ENCODE data around the gene CWC27. TPM values are rescaled to one million over a fixed set of nuclear protein-coding genes. Genes with fewer than 3 reads are reported as not detected.

Gene CWC27
- total RNA-seq, 1 experiment from 2014 or later = 33.5 TPM

GRCh38 chr5:64835266-64835665, 66.5 kb downstream of the CWC27 start:
- no peak for DNase-seq (ENCODE audit: extremely low read depth, low read depth)

GRCh38 chr5:64836190-64836755, 67.5 kb downstream of the CWC27 start:
- no peak for DNase-seq (ENCODE audit: extremely low read depth, low read depth)

DNA sequence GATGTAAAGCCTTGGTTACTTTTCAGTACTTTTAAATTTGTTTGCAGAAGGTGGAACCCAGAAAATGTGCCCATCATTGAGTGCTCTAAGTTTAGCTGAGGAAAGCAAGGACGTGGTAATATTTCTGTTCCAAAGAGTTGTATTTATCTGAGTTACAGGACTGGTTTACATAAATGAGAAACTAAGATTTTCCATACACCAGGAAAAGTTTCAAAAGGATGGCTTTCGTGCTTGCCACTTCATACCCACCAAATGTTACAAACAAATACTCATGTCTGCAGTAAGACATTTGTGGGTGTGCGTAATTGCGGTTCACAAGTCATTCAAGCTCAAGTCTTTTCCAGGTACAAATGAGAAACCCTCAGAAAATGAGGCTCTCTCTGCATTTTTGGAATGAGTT, 68.1 kb downstream of the CWC27 start:
- no peak for DNase-seq (ENCODE audit: extremely low read depth, low read depth)

- no peak for DNase-seq (ENCODE audit: extremely low read depth, low read depth)
Observed at GRCh38 chr5:64838376-64838775, 69.6 kb downstream of the CWC27 start.

- no peak for DNase-seq (ENCODE audit: extremely low read depth, low read depth)
Observed at GRCh38 chr5:64838803-64839202, 70.1 kb downstream of the CWC27 start.

- no peak for DNase-seq (ENCODE audit: extremely low read depth, low read depth)
Observed at GRCh38 chr5:64839936-64840335, 71.2 kb downstream of the CWC27 start.

GRCh38 chr5:64840958-64841357, 72.2 kb downstream of the CWC27 start:
- no peak for DNase-seq (ENCODE audit: extremely low read depth, low read depth)

GRCh38 chr5:64853777-64854176, 85.0 kb downstream of the CWC27 start:
- DNase-seq (ENCODE audit: extremely low read depth, low read depth) = no peak

DNA sequence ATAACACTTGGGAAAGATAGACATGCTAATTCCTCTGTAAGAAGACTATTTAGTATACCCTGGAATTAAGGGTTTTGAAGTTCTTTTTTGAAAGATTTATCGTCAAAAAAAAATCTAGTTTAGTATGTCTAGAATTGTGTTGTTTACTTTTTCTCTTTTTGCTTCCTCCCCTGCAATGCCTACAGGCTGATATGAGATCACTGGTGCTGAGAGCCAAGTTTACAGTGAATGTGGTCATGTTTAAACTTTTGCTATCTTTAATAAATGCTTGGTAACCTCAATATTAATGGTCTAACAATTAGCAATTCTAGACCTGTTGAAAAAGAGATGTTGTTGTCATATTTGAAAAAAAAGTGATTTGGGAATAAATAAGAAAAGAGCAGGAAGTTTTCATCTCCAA, 86.1 kb downstream of the CWC27 start:
- no peak for DNase-seq (ENCODE audit: extremely low read depth, low read depth)

GRCh38 chr5:64859881-64860280, 91.2 kb downstream of the CWC27 start:
- no peak for DNase-seq (ENCODE audit: extremely low read depth, low read depth)

GRCh38 chr5:64861281-64861680, 92.6 kb downstream of the CWC27 start:
- DNase-seq (ENCODE audit: extremely low read depth, low read depth) = no peak

GRCh38 chr5:64864171-64864570, 95.4 kb downstream of the CWC27 start:
- DNase-seq (ENCODE audit: extremely low read depth, low read depth) = no peak

GRCh38 chr5:64865662-64866061, 96.9 kb downstream of the CWC27 start:
- DNase-seq (ENCODE audit: extremely low read depth, low read depth) = no peak

- peak; percentile 61 for DNase-seq (ENCODE audit: extremely low read depth, low read depth)
Observed at GRCh38 chr5:64869419-64869818, 100.7 kb downstream of the CWC27 start.

GRCh38 chr5:64872044-64872443, 103.3 kb downstream of the CWC27 start:
- no peak for DNase-seq (ENCODE audit: extremely low read depth, low read depth)

DNA sequence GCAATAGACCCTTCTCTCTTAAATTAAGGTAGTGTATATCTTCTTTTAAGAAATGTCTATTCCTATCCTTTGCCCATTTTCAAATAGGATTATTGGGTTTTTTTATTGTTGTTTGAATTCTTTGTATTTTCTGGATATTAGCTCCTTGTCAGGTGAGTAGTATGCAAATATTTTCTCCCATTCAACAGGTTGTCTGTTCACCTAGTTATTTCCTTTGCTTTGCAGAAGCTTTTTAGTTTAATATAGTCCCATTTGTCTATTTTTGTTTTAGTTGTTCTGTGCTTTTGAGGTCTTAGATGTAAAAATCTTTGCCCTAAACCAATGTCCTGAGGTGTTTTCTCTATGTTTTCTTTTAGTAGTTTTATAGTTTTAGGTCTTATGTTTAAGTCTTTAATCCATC, 104.7 kb downstream of the CWC27 start:
- DNase-seq (ENCODE audit: extremely low read depth, low read depth) = no peak

DNA sequence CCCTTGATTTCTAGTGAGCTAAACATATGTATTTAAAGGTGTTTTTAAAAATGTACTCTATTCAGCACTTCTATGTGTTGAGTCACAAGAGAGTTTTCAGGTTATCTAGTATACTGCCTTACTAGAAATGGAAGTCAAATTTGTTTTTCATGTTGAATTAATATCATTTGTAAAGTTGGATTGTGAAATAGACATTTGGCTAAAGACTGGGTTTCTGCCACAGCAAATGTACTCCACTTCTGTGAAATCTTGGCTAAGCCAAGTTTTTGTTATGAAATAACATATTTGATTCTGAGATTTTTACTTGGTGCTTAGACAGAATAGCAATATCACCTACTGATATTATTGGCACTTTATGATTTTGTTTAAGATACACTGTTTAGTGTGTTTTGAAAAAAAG, 106.0 kb downstream of the CWC27 start:
- DNase-seq (ENCODE audit: extremely low read depth, low read depth) = no peak

GRCh38 chr5:64876203-64876602, 107.5 kb downstream of the CWC27 start:
- DNase-seq (ENCODE audit: extremely low read depth, low read depth) = no peak

- DNase-seq (ENCODE audit: extremely low read depth, low read depth) = no peak
Observed at GRCh38 chr5:64880821-64881220, 112.1 kb downstream of the CWC27 start.

DNA sequence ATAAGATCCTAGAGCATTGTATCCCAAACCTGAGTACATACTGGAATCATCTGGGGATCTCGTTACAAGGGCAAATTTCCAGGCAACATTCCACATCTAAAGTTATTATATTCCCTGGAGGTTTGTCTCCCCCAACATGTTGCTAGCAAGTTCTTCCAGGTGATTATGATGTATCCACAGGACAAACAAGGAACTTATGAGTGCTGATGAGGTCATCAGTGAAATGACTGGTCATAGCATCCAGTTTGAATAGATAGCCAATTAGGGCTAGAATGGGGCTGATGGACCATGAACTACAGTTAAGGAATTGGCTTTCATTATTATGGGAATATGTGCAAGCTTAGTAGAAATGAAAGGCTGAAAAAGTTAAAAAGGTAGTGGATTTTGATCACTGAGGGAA, 115.2 kb downstream of the CWC27 start:
- no peak for DNase-seq (ENCODE audit: extremely low read depth, low read depth)

GRCh38 chr5:64884541-64884940, 115.8 kb downstream of the CWC27 start:
- DNase-seq (ENCODE audit: extremely low read depth, low read depth) = no peak

DNA sequence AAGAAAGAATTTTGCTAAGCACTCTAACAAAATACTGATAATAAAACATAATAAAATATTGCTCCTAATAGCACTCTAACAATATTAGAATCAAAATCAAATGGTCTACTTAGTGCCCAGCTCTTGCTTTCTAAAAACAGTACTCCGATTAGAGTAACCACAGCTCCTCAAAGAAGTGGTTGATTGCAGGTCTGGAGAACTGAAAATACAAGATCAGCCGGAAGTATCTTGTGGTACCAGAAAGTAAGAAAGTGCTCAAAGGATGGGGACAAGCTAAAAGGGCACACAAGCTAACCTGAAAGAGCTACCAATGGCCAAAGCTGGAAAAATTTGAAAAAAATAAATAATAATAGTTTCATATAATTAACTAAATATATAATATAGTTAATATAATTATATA, 119.2 kb downstream of the CWC27 start:
- DNase-seq (ENCODE audit: extremely low read depth, low read depth) = no peak

GRCh38 chr5:64895748-64896147, 127.0 kb downstream of the CWC27 start:
- DNase-seq (ENCODE audit: extremely low read depth, low read depth) = no peak

Data from NCI-H460 (cell line).